ENCODE results near the gene SSB. TPM values are rescaled to one million over a fixed set of nuclear protein-coding genes. Genes with fewer than 3 reads are reported as not detected.
A peak's percentile ranks its signal among the peaks of the same experiment; 100 is the strongest.

SSB gene
- total and polyA plus RNA-seq, 9 of the 15 experiments (the other 6 are each of a cell fraction or from before 2014, with no cell fraction given) = 317 to 849 (median 515) TPM

DNA sequence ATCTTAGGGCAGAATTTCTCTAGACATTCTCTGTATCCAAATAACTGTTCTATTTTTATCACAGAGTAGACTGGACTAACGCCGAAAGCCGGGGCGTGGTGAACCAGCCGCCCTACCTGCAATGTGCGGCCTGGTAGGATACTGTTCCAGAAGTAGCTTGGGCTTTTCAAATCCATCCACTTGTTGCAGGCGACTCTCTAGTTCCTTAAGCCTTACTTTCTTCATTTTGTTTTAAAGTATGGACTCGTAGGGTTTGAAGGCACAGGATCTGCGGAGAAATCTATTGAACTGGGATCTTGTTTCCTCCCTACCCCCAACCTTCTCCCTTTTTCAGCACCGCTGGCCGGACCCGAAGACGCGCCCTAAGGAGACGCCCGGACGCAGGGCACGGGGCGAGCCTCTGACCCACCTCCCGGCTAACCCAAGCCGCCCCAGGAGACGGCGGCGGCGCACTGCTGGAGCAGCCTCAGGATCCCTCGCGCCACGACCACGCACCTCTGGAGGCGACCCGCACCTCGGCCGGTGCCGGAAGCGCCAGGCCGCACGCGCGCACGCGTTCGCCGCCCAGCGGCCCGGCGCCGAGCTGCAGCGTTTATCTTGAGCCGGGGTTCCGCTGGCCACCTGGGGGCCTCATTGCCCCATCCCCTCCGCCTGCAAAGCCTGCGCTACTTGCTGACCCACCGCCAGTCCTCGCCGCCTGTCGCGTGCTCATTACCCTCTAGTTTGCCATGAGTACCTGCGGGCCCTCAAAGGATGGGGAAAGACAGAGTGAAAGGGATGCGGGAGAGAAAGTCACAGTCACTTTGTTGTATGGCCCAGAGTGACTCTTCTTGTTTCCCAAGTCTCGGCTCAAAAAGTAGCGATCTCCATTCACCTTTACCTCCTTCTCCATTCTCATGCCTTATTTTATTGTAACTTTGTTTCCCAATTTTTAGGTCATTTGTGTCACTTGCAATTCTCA, 26.0 kb downstream of the SSB start, which contains the start of gene METTL5 (continued):
- TF ChIP-seq, protein P1, sequence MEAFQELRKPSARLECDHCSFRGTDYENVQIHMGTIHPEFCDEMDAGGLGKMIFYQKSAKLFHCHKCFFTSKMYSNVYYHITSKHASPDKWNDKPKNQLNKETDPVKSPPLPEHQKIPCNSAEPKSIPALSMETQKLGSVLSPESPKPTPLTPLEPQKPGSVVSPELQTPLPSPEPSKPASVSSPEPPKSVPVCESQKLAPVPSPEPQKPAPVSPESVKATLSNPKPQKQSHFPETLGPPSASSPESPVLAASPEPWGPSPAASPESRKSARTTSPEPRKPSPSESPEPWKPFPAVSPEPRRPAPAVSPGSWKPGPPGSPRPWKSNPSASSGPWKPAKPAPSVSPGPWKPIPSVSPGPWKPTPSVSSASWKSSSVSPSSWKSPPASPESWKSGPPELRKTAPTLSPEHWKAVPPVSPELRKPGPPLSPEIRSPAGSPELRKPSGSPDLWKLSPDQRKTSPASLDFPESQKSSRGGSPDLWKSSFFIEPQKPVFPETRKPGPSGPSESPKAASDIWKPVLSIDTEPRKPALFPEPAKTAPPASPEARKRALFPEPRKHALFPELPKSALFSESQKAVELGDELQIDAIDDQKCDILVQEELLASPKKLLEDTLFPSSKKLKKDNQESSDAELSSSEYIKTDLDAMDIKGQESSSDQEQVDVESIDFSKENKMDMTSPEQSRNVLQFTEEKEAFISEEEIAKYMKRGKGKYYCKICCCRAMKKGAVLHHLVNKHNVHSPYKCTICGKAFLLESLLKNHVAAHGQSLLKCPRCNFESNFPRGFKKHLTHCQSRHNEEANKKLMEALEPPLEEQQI (IDR thresholded peaks at IDR 0.05) = peak; percentile 96
- TF ChIP-seq NBN (IDR thresholded peaks at IDR 0.05; ENCODE audit: low read depth) (peak; percentile 63; the same call in 1 of the 2 replicates), HDAC8 (tag; IDR thresholded peaks at IDR 0.05) (peak; percentile 32; the same call in 1 of the 2 replicates), HMGN3 (IDR thresholded peaks at IDR 0.05; ENCODE audit: borderline replicate concordance, extremely low read depth, insufficient read length, low read depth, low read length) (peak; percentile 92), ERF (CRISPR knock-in tag; IDR thresholded peaks at IDR 0.05) (peak; percentile 89), SMARCA5 (IDR thresholded peaks at IDR 0.05) (no peak), ZNF395 (CRISPR knock-in tag; IDR thresholded peaks at IDR 0.05) (peak; percentile 77; the same call in 1 of the 2 replicates), MXI1 (IDR thresholded peaks at IDR 0.05; ENCODE audit: low read depth, low read length) (peak; percentile 65), GATAD2B (IDR thresholded peaks at IDR 0.05; ENCODE audit: borderline replicate concordance) (peak; percentile 98), TGIF2 (CRISPR knock-in tag; IDR thresholded peaks at IDR 0.05) (peak; percentile 61; the same call in 1 of the 2 replicates), DMBX1 (CRISPR knock-in tag; IDR thresholded peaks at IDR 0.05; ENCODE audit: borderline replicate concordance) (peak; percentile 66), POLR2B (IDR thresholded peaks at IDR 0.05; ENCODE audit: low read depth, partially characterized antibody) (peak; percentile 80), ZNF57 (CRISPR knock-in tag; IDR thresholded peaks at IDR 0.05) (no peak), ID3 (CRISPR knock-in tag; IDR thresholded peaks at IDR 0.05) (no peak), ID3 (tag; IDR thresholded peaks at IDR 0.05) (peak; percentile 81), ZBTB9 (CRISPR knock-in tag; IDR thresholded peaks at IDR 0.05) (peak; percentile 87; the same call in 1 of the 2 replicates), KDM1A (IDR thresholded peaks at IDR 0.05) (peak in 1 of 2 experiments; percentile 52; a peak in 1 of 4 replicates), HDGF (IDR thresholded peaks at IDR 0.05) (no peak), ZNF778 (CRISPR knock-in tag; IDR thresholded peaks at IDR 0.05) (no peak), ATF1 (CRISPR knock-in tag; IDR thresholded peaks at IDR 0.05) (no peak), ATF1 (tag; IDR thresholded peaks at IDR 0.05) (peak; percentile 85), CBX2 (IDR thresholded peaks at IDR 0.05; ENCODE audit: insufficient read depth, low read length, poor library complexity, severe bottlenecking) (no peak)
- TF ChIP-seq, protein P2, sequence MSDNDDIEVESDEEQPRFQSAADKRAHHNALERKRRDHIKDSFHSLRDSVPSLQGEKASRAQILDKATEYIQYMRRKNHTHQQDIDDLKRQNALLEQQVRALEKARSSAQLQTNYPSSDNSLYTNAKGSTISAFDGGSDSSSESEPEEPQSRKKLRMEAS (CRISPR knock-in tag; IDR thresholded peaks at IDR 0.05) = peak; percentile 92
